CD14-positive monocyte (primary cell): ENCODE results near the gene WNT7A. TPM values are rescaled to one million over a fixed set of nuclear protein-coding genes. Genes with fewer than 3 reads are reported as not detected.

Source experiments
- DNase-seq, 3 donors: peaks; one replicate each; pipeline ENCODE4 v3.0.0-alpha.2; 2011 to 2022
- H2AFZ ChIP-seq: 2 replicates; pipeline ENCODE4 v1.6.0; 2012; ENCODE audit warnings: mild to moderate bottlenecking, low read depth, low read length, inconsistent platforms; ENCODE audit not compliant: insufficient read depth, poor library complexity, severe bottlenecking
- H3K27ac ChIP-seq, 2 donors: 1 replicate in 1 of 2; 2 replicates in 1 of 2; pipeline ENCODE4 v1.5.1; 2012 to 2013; ENCODE audit warnings: low read length in 2 of 2, control low read depth in 1 of 2, inconsistent platforms in 1 of 2, low read depth in 1 of 2, mild to moderate bottlenecking in 1 of 2
- H3K27me3 ChIP-seq, 2 donors: one replicate each; pipeline versions ENCODE4 v1.6.0 to v1.6.1; 2011 to 2013; ENCODE audit warnings: low read length in 2 of 2; ENCODE audit not compliant: control insufficient read depth in 2 of 2, insufficient read depth in 2 of 2
- H3K36me3 ChIP-seq, 2 donors: replicated peaks in 1 of 2; 1 replicate in 1 of 2; 2 replicates in 1 of 2; pipeline versions ENCODE4 v1.5.1 to v1.6.1; 2012 to 2013; ENCODE audit warnings: low read length in 2 of 2, control low read depth in 1 of 2, inconsistent platforms in 1 of 2, mild to moderate bottlenecking in 1 of 2; ENCODE audit not compliant: insufficient read depth in 2 of 2, control insufficient read depth in 1 of 2
- H3K4me1 ChIP-seq, 2 donors: 1 replicate in 1 of 2; 2 replicates in 1 of 2; pipeline versions ENCODE4 v1.5.1 to v1.6.1; 2012 to 2013; ENCODE audit warnings: low read length in 2 of 2, control low read depth in 1 of 2, inconsistent platforms in 1 of 2, mild to moderate bottlenecking in 1 of 2, moderate library complexity in 1 of 2; ENCODE audit not compliant: insufficient read depth in 2 of 2, control insufficient read depth in 1 of 2
- H3K4me2 ChIP-seq: replicated peaks from 2 replicates; pipeline ENCODE3; 2012; ENCODE audit warnings: low read length, moderate library complexity, mild to moderate bottlenecking; ENCODE audit not compliant: poor library complexity, severe bottlenecking; ENCODE audit errors: extremely low read depth
- H3K4me3 ChIP-seq, 3 experiments: fragments of 200-600 bp in 1 of 3; sonication (generic) in 1 of 3; replicated peaks in 1 of 3; 1 replicate in 2 of 3; 2 replicates in 1 of 3; pipeline ENCODE4 v1.5.1; 2011 to 2013; ENCODE audit warnings: low read length in 3 of 3, mild to moderate bottlenecking in 3 of 3, control low read depth in 2 of 3, low read depth in 2 of 3, inconsistent platforms in 1 of 3, moderate library complexity in 1 of 3
- H3K79me2 ChIP-seq: 2 replicates; pipeline ENCODE4 v1.6.0; 2012; ENCODE audit warnings: mild to moderate bottlenecking, control low read depth, inconsistent platforms, low read length, moderate library complexity; ENCODE audit not compliant: insufficient read depth
- H3K9ac ChIP-seq: 2 replicates; pipeline ENCODE4 v1.6.0; 2017; ENCODE audit warnings: low read length, mild to moderate bottlenecking; ENCODE audit not compliant: insufficient read depth, poor library complexity, severe bottlenecking
- H3K9me3 ChIP-seq, 2 donors: replicated peaks in 1 of 2; 1 replicate in 1 of 2; 2 replicates in 1 of 2; pipeline versions ENCODE4 v1.5.1 to v1.6.1; 2012 to 2013; ENCODE audit warnings: low read length in 2 of 2, control low read depth in 1 of 2; ENCODE audit not compliant: control insufficient read depth in 1 of 2, insufficient read depth in 1 of 2
- H4K20me1 ChIP-seq: 2 replicates; pipeline ENCODE4 v1.6.0; 2012; ENCODE audit warnings: mild to moderate bottlenecking, low read length, control low read depth, moderate library complexity; ENCODE audit not compliant: insufficient read depth
- H3K27ac Mint-ChIP-seq, 7 donors: one replicate each; pipeline ENCODE4 v1.8.0; 2020; ENCODE audit warnings: mild to moderate bottlenecking in 7 of 7, mixed read lengths in 7 of 7, moderate library complexity in 6 of 7, inconsistent platforms in 2 of 7
- H3K27me3 Mint-ChIP-seq, 3 donors: one replicate each; pipeline ENCODE4 v1.8.0; 2021 to 2022; ENCODE audit warnings: low read depth in 3 of 3, mild to moderate bottlenecking in 3 of 3, mixed read lengths in 3 of 3, moderate library complexity in 3 of 3, inconsistent platforms in 1 of 3
- H3K36me3 Mint-ChIP-seq, 2 donors: one replicate each; pipeline ENCODE4 v1.8.0; 2020; ENCODE audit warnings: mixed read lengths in 2 of 2, inconsistent platforms in 1 of 2, mild to moderate bottlenecking in 1 of 2
- H3K4me1 Mint-ChIP-seq: one replicate; pipeline ENCODE4 v1.8.0; 2020; ENCODE audit warnings: mild to moderate bottlenecking, mixed read lengths
- H3K4me3 Mint-ChIP-seq, 2 donors: one replicate each; pipeline ENCODE4 v1.8.0; 2020; ENCODE audit warnings: mild to moderate bottlenecking in 2 of 2, mixed read lengths in 2 of 2, moderate library complexity in 1 of 2
- H3K9me3 Mint-ChIP-seq, 7 donors: one replicate each; pipeline ENCODE4 v1.8.0; 2020 to 2022; ENCODE audit warnings: mixed read lengths in 7 of 7, mild to moderate bottlenecking in 6 of 7, moderate library complexity in 6 of 7, inconsistent platforms in 2 of 7
- WGBS: methylation state at CpG from one replicate; pipeline ENCODE4 v1.1.5; 2013; ENCODE audit warnings: missing lambda C conversion rate; ENCODE audit not compliant: insufficient coverage; 5-methylcytosine and 5-hydroxymethylcytosine counted together
- intact Hi-C, 2 donors: fragments of 100-400 bp; cut with micrococcal nuclease; formaldehyde crosslinking; loops; one replicate each; pipeline versions ENCODE4 v1.15.0 to v1.15.1; 2023
- polyA plus RNA-seq, 3 donors: library from polyadenylated mRNA; depleted of rRNA in 1 of 3; unstranded in 2 of 3; stranded (reverse) in 1 of 3; fragments of 300-500 nt in 2 of 3; fragments of >200 nt in 1 of 3; fragmentation: Illumina TruSeq in 2 of 3; gene quantifications; 1 replicate in 2 of 3; 2 replicates in 1 of 3; pipeline ENCODE4 v1.2.3, GENCODE V29; 2012 to 2021
- TF ChIP-seq, protein P1 (sequence below): fragments of 200-600 bp; IDR thresholded peaks from one replicate; pipeline ENCODE4 v1.8.0; 2022; ENCODE audit warnings: antibody characterized with exemption, mild to moderate bottlenecking

WNT7A gene
- polyA plus RNA-seq, 3 donors: not detected

DNA sequence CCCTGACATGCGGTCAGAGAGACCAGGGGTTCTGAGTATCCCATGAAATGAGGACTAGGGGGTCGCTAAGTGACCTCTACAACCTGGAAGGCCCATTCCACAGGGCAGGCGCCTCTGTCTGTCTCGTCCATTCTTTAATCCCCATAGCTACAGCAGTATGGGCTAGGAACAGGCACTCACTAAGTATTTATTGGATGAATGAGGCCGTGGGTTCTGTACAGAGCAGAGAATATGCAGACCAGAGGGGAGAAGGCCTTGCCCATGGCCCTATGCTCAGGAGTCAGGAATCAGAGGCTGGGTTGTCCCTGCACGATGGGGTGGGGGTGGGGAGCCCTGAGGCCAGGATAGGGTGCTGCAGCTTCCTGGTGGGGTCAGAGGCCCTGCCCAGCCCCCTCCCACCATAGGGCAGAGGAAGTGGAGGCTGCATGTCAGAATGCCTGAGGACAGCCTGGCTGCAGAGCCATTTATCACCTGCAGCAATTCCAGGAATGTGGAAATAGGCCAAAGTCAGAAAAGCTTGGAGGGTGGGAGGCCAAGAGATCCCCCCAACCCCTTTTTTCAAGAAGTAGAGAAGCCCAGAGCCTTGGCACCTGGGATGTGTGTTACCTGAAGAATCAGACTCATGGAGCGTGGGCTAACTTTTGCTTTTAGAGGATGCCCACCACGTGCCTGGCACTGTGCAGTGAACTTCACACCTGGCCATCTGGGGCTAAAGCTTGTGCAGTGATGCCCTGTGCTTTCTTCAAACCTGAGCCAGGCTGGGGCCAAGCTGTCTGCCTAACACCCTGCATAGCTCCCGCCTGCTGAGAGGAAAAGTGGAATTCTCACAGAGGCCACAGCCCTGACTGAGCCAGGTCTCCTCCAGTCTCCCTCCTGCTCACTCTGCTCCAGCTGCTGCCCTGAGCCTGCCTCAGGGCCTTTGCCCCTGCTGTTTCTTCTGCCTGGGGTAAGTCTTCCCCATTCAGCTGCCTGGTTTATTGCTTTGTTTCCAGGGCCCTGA lies 109.4 kb downstream of the WNT7A start:
- intact Hi-C loops: no loop called here
- Mint-ChIP-seq H3K9me3 (peaks cover 0 to 3% (median 0%) of the 10 kb centered on the region in 7 donors), H3K4me3 (no peak overlapping the region), H3K36me3 (no peaks in the 10 kb centered on the region), H3K27ac (no peak overlapping the region), H3K4me1 (no peaks in the 10 kb centered on the region), H3K27me3 (peaks cover 0 to 2% (median 1%) of the 10 kb centered on the region in 3 donors)
- no peak overlapping the region for H3K9ac ChIP-seq
- H3K36me3 ChIP-seq: no peaks in the 10 kb centered on the region
- TF ChIP-seq, protein P1, sequence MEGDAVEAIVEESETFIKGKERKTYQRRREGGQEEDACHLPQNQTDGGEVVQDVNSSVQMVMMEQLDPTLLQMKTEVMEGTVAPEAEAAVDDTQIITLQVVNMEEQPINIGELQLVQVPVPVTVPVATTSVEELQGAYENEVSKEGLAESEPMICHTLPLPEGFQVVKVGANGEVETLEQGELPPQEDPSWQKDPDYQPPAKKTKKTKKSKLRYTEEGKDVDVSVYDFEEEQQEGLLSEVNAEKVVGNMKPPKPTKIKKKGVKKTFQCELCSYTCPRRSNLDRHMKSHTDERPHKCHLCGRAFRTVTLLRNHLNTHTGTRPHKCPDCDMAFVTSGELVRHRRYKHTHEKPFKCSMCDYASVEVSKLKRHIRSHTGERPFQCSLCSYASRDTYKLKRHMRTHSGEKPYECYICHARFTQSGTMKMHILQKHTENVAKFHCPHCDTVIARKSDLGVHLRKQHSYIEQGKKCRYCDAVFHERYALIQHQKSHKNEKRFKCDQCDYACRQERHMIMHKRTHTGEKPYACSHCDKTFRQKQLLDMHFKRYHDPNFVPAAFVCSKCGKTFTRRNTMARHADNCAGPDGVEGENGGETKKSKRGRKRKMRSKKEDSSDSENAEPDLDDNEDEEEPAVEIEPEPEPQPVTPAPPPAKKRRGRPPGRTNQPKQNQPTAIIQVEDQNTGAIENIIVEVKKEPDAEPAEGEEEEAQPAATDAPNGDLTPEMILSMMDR: no peak
- 78% methylated on average over 3 of the region's 9 CpGs for WGBS
- H3K27ac ChIP-seq: no peak overlapping the region
- no peaks in the 10 kb centered on the region for H3K79me2 ChIP-seq
- no peak overlapping the region for H3K4me3 ChIP-seq
- H3K4me2 ChIP-seq: no peak overlapping the region
- no peaks in the 10 kb centered on the region for H4K20me1 ChIP-seq
- H3K9me3 ChIP-seq: no peaks in the 10 kb centered on the region
- no peaks in the 10 kb centered on the region for H3K27me3 ChIP-seq
- no peak overlapping the region for H2AFZ ChIP-seq
- H3K4me1 ChIP-seq: peaks cover 0 to 4% of the 10 kb centered on the region in 2 donors
- no peak for DNase-seq

GRCh38 chr3:13769422-13769821 lies 110.4 kb downstream of the WNT7A start:
- WGBS: 100% methylated on average over 1 of the region's 8 CpGs
- Histone ChIP-seq H3K9me3 (no peaks in the 10 kb centered on the region), H3K4me2 (no peak overlapping the region), H3K9ac (no peak overlapping the region), H3K4me1 (peaks cover 0 to 4% of the 10 kb centered on the region in 2 donors), H2AFZ (no peak overlapping the region), H3K4me3 (no peak overlapping the region), H4K20me1 (no peaks in the 10 kb centered on the region), H3K36me3 (no peaks in the 10 kb centered on the region), H3K27ac (no peak overlapping the region), H3K27me3 (no peaks in the 10 kb centered on the region), H3K79me2 (no peaks in the 10 kb centered on the region)
- Mint-ChIP-seq H3K27me3 (peaks cover 0 to 4% (median 1%) of the 10 kb centered on the region in 3 donors), H3K4me1 (no peaks in the 10 kb centered on the region), H3K9me3 (peaks cover 0 to 3% (median 0%) of the 10 kb centered on the region in 7 donors), H3K4me3 (no peak overlapping the region), H3K36me3 (no peaks in the 10 kb centered on the region), H3K27ac (no peak overlapping the region)
- TF ChIP-seq, protein P1: no peak
- no peak for DNase-seq
- intact Hi-C loops: no loop called here
